Testis (tissue), 3 donors: Measurements from ENCODE around the gene CDK16. TPM values are rescaled to one million over a fixed set of nuclear protein-coding genes. Genes with fewer than 3 reads are reported as not detected.

Experiments used
- DNase-seq: peaks from one replicate; pipeline ENCODE4 v3.0.0-alpha.2; 2019
- H3K27ac ChIP-seq, 2 donors: fragments of 200-600 bp; sonication (generic); one replicate each; pipeline ENCODE4 v1.5.1; 2019
- H3K27me3 ChIP-seq: fragments of 200-600 bp; sonication (generic); one replicate; pipeline ENCODE4 v1.5.1; 2019
- H3K36me3 ChIP-seq: fragments of 200-600 bp; sonication (generic); one replicate; pipeline ENCODE4 v1.5.1; 2017; ENCODE audit warnings: low read depth; ENCODE audit errors: missing control alignments
- H3K4me1 ChIP-seq: fragments of 200-600 bp; sonication (generic); one replicate; pipeline ENCODE4 v1.5.1; 2019
- H3K4me3 ChIP-seq, 2 donors: fragments of 200-600 bp; sonication (generic); one replicate each; pipeline ENCODE4 v1.5.1; 2017 to 2019
- H3K9me3 ChIP-seq: fragments of 200-600 bp; sonication (generic); one replicate; pipeline ENCODE4 v1.5.1; 2017
- CTCF ChIP-seq, 3 experiments: fragments of 450-650 bp in 2 of 3; fragments of 200-600 bp in 1 of 3; sonication (generic) in 1 of 3; IDR thresholded peaks; one replicate each; pipeline ENCODE4 v1.5.1; 2016 to 2019; ENCODE audit warnings: antibody characterized with exemption in 3 of 3, mild to moderate bottlenecking in 2 of 3, moderate library complexity in 1 of 3
- POLR2A ChIP-seq: fragments of 450-650 bp; IDR thresholded peaks from one replicate; pipeline ENCODE4 v1.6.1; 2017; ENCODE audit warnings: antibody characterized with exemption, mild to moderate bottlenecking, moderate library complexity
- WGBS, 2 donors: methylation state at CpG; one replicate each; pipeline ENCODE4 v1.1.5; 2018; 5-methylcytosine and 5-hydroxymethylcytosine counted together
- intact Hi-C: fragments of 100-400 bp; cut with DNase I; formaldehyde crosslinking; loops from one replicate; pipeline ENCODE4 v1.15.1; 2023; ENCODE audit warnings: low total_unique reads
- polyA plus RNA-seq: library from polyadenylated mRNA; stranded (reverse); fragments of 350-450 nt; fragmentation: Illumina TruSeq; extraction: RNeasy Lipid Tissue Mini Kit (QIAGEN cat#74804); gene quantifications from one replicate; pipeline ENCODE4 v1.2.3, GENCODE V29; 2014; ENCODE audit warnings: low read depth, low replicate concordance; ENCODE audit not compliant: insufficient read depth
- total RNA-seq, 2 donors: library from RNA; depleted of rRNA; stranded (reverse); fragments of >200 nt; gene quantifications; one replicate each; pipeline ENCODE4 v1.2.3, GENCODE V29; 2016

Gene CDK16
- total and polyA plus RNA-seq, 3 donors from 2014 or later: 122 to 245 (median 195) TPM

- H3K27ac ChIP-seq: peak overlapping the region; percentile 11 to 50
- TF ChIP-seq POLR2A: no peak
- no peak for TF ChIP-seq CTCF (IDR thresholded peaks at IDR 0.05)
- H3K4me1 ChIP-seq: no peaks in the 10 kb centered on the region
- H3K36me3 ChIP-seq: no peaks in the 10 kb centered on the region
- intact Hi-C loops: loop anchor here (10.0 kb wide), 2 partner anchors 177 to 327 kb away; partner anchors contain the start of gene ZNF157
- H3K4me3 ChIP-seq: no peak overlapping the region
- no peaks in the 10 kb centered on the region for H3K27me3 ChIP-seq
- H3K9me3 ChIP-seq: no peaks in the 10 kb centered on the region
- DNase-seq: peak; percentile 38
- WGBS, 2 donors: 35 to 83% methylated on average over 1 to 7 of the region's 7 CpGs
Observed at GRCh38 chrX:47197526-47197925, 21.0 kb upstream of the CDK16 start.

GRCh38 chrX:47198026-47198686 is 20.3 kb upstream of the CDK16 start:
- Histone ChIP-seq H3K36me3 (no peaks in the 10 kb centered on the region), H3K4me1 (no peaks in the 10 kb centered on the region), H3K9me3 (no peaks in the 10 kb centered on the region), H3K27ac (peak overlapping the region; percentile 11 to 50), H3K4me3 (no peak overlapping the region), H3K27me3 (no peaks in the 10 kb centered on the region)
- TF ChIP-seq CTCF (IDR thresholded peaks at IDR 0.05) (no peak), POLR2A (no peak)
- intact Hi-C loops: loop anchor here (10.0 kb wide), 2 partner anchors 177 to 327 kb away; partner anchors contain the start of gene ZNF157
- 29 to 40% methylated on average over 3 to 10 of the region's 10 CpGs for WGBS, 2 donors
- no peak for DNase-seq

- H3K4me1 ChIP-seq: no peaks in the 10 kb centered on the region
- intact Hi-C loops: loop anchor here (10.0 kb wide), 2 partner anchors 176 to 326 kb away; partner anchors contain the start of gene ZNF157
- 28 to 53% methylated on average over 11 to 15 of the region's 15 CpGs for WGBS, 2 donors
- H3K27me3 ChIP-seq: no peaks in the 10 kb centered on the region
- DNase-seq: no peak
- peak overlapping the region in 1 of 2 donors; percentile 50 for H3K27ac ChIP-seq
- no peak for TF ChIP-seq CTCF (IDR thresholded peaks at IDR 0.05)
- TF ChIP-seq POLR2A: no peak
- H3K36me3 ChIP-seq: no peaks in the 10 kb centered on the region
- H3K4me3 ChIP-seq: no peak overlapping the region
- no peaks in the 10 kb centered on the region for H3K9me3 ChIP-seq
Observed at GRCh38 chrX:47198687-47199080, 19.8 kb upstream of the CDK16 start.

- H3K36me3 ChIP-seq: no peaks in the 10 kb centered on the region
- TF ChIP-seq CTCF (IDR thresholded peaks at IDR 0.05): no peak
- no peak for TF ChIP-seq POLR2A
- H3K27ac ChIP-seq: peak overlapping the region in 1 of 2 donors; percentile 50
- intact Hi-C loops: loop anchor here (10.0 kb wide), 2 partner anchors 176 to 326 kb away; partner anchors contain the start of gene ZNF157
- no peaks in the 10 kb centered on the region for H3K27me3 ChIP-seq
- H3K4me1 ChIP-seq: no peaks in the 10 kb centered on the region
- H3K9me3 ChIP-seq: no peaks in the 10 kb centered on the region
- no peak overlapping the region for H3K4me3 ChIP-seq
- no peak for DNase-seq
- whole genome bisulfite sequencing, 2 donors: 60 to 81% methylated on average over 1 to 5 of the region's 10 CpGs
Observed at GRCh38 chrX:47199286-47199685, 19.2 kb upstream of the CDK16 start.
